Measurements from ENCODE around the gene MRPL28. TPM values are rescaled to one million over a fixed set of nuclear protein-coding genes. Genes with fewer than 3 reads are reported as not detected.

Gene MRPL28
- total RNA-seq, 1 experiment from 2014 or later, result 91.2 TPM

GRCh38 chr16:347203-347602 lies 23.1 kb downstream of the MRPL28 start:
- DNase-seq, result no peak
- Mint-ChIP-seq H3K27me3 (ENCODE audit: insufficient read depth, unreplicated experiment) (no peaks in the 10 kb centered on the region), H3K9me3 (ENCODE audit: unreplicated experiment) (no peaks in the 10 kb centered on the region), H3K4me1 (ENCODE audit: low read depth, unreplicated experiment) (no peaks in the 10 kb centered on the region), H3K27ac (ENCODE audit: unreplicated experiment) (peak overlapping the region; percentile 23), H3K36me3 (ENCODE audit: insufficient read depth, unreplicated experiment) (peaks cover 33% of the 10 kb centered on the region), H3K4me3 (ENCODE audit: unreplicated experiment) (no peak overlapping the region)
- BruUV-seq (replicated peaks), result no TSS peak
- ChIA-PET CTCF (no interaction called here), POLR2A (interaction anchor here (0.5 kb wide), 1 partner anchor 209 kb away, joined by 5 read pairs; no protein-coding TSS in a partner anchor)
- H3K9me3 ChIP-seq, result no peaks in the 10 kb centered on the region
- peaks cover 6% of the 10 kb centered on the region; the same call in 1 of the 2 replicates for H3K36me3 ChIP-seq (ENCODE audit: control insufficient read depth, insufficient read depth, low read length)
- intact Hi-C loops (cut with micrococcal nuclease; ENCODE audit: unreplicated experiment), result no loop called here
- H3K27me3 ChIP-seq (replicated peaks; ENCODE audit: control insufficient read depth, insufficient read depth, low read length), result no peaks in the 10 kb centered on the region
- TF ChIP-seq, protein P1, sequence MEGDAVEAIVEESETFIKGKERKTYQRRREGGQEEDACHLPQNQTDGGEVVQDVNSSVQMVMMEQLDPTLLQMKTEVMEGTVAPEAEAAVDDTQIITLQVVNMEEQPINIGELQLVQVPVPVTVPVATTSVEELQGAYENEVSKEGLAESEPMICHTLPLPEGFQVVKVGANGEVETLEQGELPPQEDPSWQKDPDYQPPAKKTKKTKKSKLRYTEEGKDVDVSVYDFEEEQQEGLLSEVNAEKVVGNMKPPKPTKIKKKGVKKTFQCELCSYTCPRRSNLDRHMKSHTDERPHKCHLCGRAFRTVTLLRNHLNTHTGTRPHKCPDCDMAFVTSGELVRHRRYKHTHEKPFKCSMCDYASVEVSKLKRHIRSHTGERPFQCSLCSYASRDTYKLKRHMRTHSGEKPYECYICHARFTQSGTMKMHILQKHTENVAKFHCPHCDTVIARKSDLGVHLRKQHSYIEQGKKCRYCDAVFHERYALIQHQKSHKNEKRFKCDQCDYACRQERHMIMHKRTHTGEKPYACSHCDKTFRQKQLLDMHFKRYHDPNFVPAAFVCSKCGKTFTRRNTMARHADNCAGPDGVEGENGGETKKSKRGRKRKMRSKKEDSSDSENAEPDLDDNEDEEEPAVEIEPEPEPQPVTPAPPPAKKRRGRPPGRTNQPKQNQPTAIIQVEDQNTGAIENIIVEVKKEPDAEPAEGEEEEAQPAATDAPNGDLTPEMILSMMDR (IDR thresholded peaks at IDR 0.05; ENCODE audit: insufficient read depth in 1 of 2, low read depth in 1 of 2, low read length in 1 of 2, severe bottlenecking in 1 of 2, unreplicated experiment in 1 of 2), result no peak
- no peak overlapping the region for H3K4me3 ChIP-seq (ENCODE audit: low read depth, low read length)
- H3K4me1 ChIP-seq, result 0 out of 2 replicates have a peak, but pooled peaks cover 4% of the 10 kb centered on the region

- Mint-ChIP-seq H3K36me3 (ENCODE audit: insufficient read depth, unreplicated experiment) (peaks cover 39% of the 10 kb centered on the region), H3K27me3 (ENCODE audit: insufficient read depth, unreplicated experiment) (no peaks in the 10 kb centered on the region), H3K27ac (ENCODE audit: unreplicated experiment) (no peak overlapping the region), H3K9me3 (ENCODE audit: unreplicated experiment) (no peaks in the 10 kb centered on the region), H3K4me3 (ENCODE audit: unreplicated experiment) (no peak overlapping the region), H3K4me1 (ENCODE audit: low read depth, unreplicated experiment) (no peaks in the 10 kb centered on the region)
- Histone ChIP-seq H3K9me3 (no peaks in the 10 kb centered on the region), H3K4me3 (ENCODE audit: low read depth, low read length) (no peak overlapping the region), H3K36me3 (ENCODE audit: control insufficient read depth, insufficient read depth, low read length) (peaks cover 6% of the 10 kb centered on the region; the same call in 1 of the 2 replicates), H3K4me1 (0 out of 2 replicates have a peak, but pooled peaks cover 4% of the 10 kb centered on the region), H3K27me3 (replicated peaks; ENCODE audit: control insufficient read depth, insufficient read depth, low read length) (no peaks in the 10 kb centered on the region)
- POLR2A ChIA-PET, result interaction anchor here (0.5 kb wide), 1 partner anchor 209 kb away, joined by 5 read pairs; no protein-coding TSS in a partner anchor
- no TSS peak for BruUV-seq (replicated peaks)
- intact Hi-C loops (cut with micrococcal nuclease; ENCODE audit: unreplicated experiment), result no loop called here
- CTCF ChIA-PET, result no interaction called here
- no peak for DNase-seq
- TF ChIP-seq, protein P1 (IDR thresholded peaks at IDR 0.05; ENCODE audit: insufficient read depth in 1 of 2, low read depth in 1 of 2, low read length in 1 of 2, severe bottlenecking in 1 of 2, unreplicated experiment in 1 of 2), result no peak
Measured at GRCh38 chr16:346587-346986, 23.8 kb downstream of the MRPL28 start.

DNA sequence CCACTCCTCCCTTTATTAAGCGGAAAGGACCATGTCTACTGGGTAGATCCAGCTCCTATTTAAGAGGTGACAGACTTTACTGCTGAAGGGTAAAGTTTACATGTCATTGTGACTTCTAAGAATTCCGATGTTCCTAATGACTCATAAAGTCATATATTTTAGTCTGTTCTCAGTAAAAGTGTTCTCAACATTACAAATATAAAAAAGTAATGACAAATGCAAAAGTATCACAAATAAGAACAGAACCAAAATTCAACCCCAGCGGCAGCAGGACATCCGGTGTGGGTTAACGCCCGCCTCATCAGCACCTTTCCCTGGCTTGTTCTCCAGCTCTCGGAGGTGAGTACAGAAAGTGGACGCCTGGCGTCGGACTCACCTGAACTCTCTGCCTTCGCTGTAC lies 24.6 kb downstream of the MRPL28 start:
- POLR2A ChIA-PET, result no interaction called here

More for the DNA sequence above, 24.6 kb downstream of the MRPL28 start:
- Mint-ChIP-seq H3K9me3 (ENCODE audit: unreplicated experiment) (no peaks in the 10 kb centered on the region), H3K27ac (ENCODE audit: unreplicated experiment) (no peak overlapping the region), H3K27me3 (ENCODE audit: insufficient read depth, unreplicated experiment) (no peaks in the 10 kb centered on the region), H3K36me3 (ENCODE audit: insufficient read depth, unreplicated experiment) (peaks cover 40% of the 10 kb centered on the region), H3K4me3 (ENCODE audit: unreplicated experiment) (no peak overlapping the region), H3K4me1 (ENCODE audit: low read depth, unreplicated experiment) (no peaks in the 10 kb centered on the region)
- TF ChIP-seq, protein P1 (IDR thresholded peaks at IDR 0.05; ENCODE audit: insufficient read depth in 1 of 2, low read depth in 1 of 2, low read length in 1 of 2, severe bottlenecking in 1 of 2, unreplicated experiment in 1 of 2), result no peak
- intact Hi-C loops (cut with micrococcal nuclease; ENCODE audit: unreplicated experiment), result no loop called here
- no peaks in the 10 kb centered on the region for H3K27me3 ChIP-seq (replicated peaks; ENCODE audit: control insufficient read depth, insufficient read depth, low read length)
- BruUV-seq (replicated peaks), result no TSS peak
- CTCF ChIA-PET, result no interaction called here
- H3K4me1 ChIP-seq, result no peaks in the 10 kb centered on the region
- no peak overlapping the region for H3K4me3 ChIP-seq (ENCODE audit: low read depth, low read length)
- H3K36me3 ChIP-seq (ENCODE audit: control insufficient read depth, insufficient read depth, low read length), result peaks cover 6% of the 10 kb centered on the region; the same call in 1 of the 2 replicates
- DNase-seq, result no peak
- no peaks in the 10 kb centered on the region for H3K9me3 ChIP-seq
